ENCODE data around the gene TNNT2.

TNNT2 gene

GRCh38 chr1:201349092-201349491 lies 28.4 kb downstream of the TNNT2 start:
- no peak for TF ChIP-seq CTCF (IDR thresholded peaks at IDR 0.05)

DNA sequence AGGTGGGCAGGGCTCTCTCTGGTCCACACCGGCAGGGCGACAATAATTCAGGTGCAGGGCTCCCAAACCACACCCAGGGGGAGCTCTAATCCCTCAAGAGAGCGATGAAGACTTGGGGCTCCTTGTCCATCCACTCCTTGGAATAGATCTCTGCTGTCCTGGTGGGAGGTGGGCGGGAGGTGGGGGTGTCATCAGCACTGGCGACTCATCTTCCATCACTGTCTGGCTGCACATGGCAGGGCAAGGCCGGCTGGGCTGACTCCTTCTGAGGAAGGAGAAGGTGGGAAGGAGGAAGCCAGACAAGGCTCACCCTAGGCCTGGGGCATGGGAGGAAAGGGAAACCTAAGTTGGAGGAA lies 29.3 kb downstream of the TNNT2 start:
- peak; percentile 74 for TF ChIP-seq CTCF (IDR thresholded peaks at IDR 0.05)

- no peak for TF ChIP-seq CTCF (IDR thresholded peaks at IDR 0.05)
These were observed 29.8 kb downstream of the TNNT2 start for GRCh38 chr1:201347498-201348210.

DNA sequence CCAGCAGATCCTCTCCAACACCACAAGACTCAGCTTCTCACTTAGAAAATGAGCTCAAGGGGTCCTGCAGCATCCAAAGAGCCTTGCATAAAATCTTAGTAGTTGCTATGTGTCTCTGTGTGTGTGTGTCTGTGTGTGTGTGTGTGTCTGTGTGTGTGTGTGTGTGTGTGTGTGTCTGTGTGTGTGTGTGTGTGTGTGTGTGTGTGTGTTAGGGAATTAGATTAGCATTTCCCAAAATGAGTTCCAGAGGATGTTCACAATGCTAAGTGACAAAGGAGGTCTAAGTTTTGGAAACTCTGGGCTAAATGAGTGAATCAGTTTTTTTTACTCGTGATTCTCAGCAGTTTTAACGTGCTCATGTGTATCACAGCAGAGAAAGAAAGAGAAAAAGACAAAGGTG lies 30.5 kb downstream of the TNNT2 start:
- TF ChIP-seq CTCF (IDR thresholded peaks at IDR 0.05): no peak

DNA sequence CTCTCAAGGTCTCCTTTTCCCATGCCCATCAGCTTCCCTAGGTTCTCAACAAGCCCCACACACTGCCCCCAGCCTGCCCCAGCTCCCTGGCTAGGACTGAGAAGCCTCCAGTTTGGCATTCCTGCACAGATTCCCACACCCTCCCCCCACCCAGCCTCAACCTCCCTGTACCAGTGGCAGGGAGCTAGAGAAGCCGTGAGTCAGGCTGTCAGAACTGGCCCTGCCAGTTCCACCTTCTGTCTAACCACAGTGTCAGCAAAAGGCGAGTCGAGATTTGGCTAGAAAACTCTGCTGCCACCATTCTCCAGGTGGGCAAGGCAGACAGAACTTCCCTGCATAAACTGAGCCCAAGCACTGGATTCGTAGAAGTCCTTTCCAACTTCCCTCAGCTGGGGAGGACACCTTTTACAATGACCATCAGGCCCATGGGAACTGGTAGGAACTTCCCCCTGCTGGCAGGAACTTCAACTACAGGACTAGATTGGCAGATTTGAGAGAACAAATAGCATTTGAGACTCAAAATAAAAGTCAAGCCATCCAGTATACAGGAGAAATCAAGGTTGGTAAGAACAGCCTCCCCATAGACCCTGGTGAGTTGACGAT lies 31.0 kb downstream of the TNNT2 start:
- peak; percentile 76 for TF ChIP-seq CTCF (IDR thresholded peaks at IDR 0.05)

DNA sequence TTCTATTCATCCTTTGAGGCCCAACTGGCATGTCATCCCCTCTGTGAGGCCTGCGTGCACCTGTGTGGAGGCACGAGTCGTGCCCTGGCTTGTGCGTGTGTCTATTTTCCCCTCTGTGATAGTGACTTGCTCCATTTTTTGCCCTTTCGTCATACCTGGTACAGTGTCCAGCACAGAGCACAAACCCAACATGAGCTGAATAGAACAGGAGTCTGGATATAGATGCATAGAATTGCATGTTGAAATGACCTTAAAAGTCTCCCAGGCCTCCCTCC lies 32.5 kb downstream of the TNNT2 start:
- no peak for TF ChIP-seq CTCF (IDR thresholded peaks at IDR 0.05)

DNA sequence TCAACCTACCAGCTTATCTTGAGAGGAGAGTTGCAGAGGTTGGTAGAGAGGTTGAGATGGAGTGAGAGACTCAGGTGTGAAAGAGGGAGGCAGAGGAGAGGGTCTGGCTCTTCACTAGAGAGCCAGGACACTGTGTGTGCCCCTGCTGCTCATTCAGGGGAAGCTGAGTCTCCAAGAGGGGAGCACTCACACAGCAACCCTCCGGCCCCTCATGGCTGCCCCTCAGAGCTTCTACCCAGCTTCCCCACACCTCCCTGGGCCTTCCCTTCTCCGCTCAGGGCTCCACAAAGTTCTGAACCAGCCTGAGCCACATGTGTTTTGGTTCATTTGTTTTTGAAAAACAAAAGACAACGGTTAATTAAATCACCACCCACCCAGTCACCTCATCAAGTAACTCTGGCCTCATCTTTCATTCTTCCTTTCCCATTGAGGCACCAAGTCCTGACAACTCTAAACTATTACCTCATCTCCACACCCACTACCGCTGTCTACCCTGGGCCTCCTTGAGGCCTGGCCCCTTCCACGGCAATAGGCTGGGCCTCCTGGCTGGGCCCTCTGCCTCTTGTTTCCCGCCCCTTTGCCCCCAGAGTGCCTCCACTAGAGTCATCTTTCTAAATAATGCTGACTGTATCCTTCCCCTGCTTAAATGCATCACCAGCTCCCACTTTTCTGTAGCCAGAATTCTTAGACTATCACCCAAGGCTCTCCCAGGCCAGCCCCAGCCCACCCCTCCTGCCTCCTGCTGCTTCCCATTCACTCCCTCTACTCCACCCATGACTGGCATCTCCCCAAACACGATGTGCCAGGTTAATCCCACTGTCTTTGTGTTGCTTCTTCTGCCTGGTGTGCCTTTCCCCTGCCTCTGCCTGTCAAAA lies 33.0 kb downstream of the TNNT2 start:
- TF ChIP-seq CTCF (IDR thresholded peaks at IDR 0.05): no peak
